K562 (cell line): ENCODE measurements around the gene NR0B2. TPM values are rescaled to one million over a fixed set of nuclear protein-coding genes. Genes with fewer than 3 reads are reported as not detected.

Experiments used
- CEBPG ChIP-seq, 3 experiments: fragments of 200-800 bp in 1 of 3; sonication (Bioruptor generic) in 1 of 3; sonication (generic) in 1 of 3; formaldehyde crosslinking in 1 of 3; IDR thresholded peaks in 2 of 3; conservative IDR thresholded peaks in 1 of 3; 2 replicates each; pipeline versions ENCODE4 v1.6.1 to v1.8.0; 2016 to 2022; ENCODE audit warnings: missing compliant biosample characterization in 2 of 3, missing genetic modification characterization in 2 of 3, mild to moderate bottlenecking in 1 of 3, missing genetic modification reagents in 1 of 3
- E2F6 ChIP-seq, 2 experiments: IDR thresholded peaks; 2 replicates each; pipeline ENCODE4 v1.6.1; 2011; ENCODE audit warnings: borderline replicate concordance in 1 of 2, control low read depth in 1 of 2, low read depth in 1 of 2, low read length in 1 of 2, mild to moderate bottlenecking in 1 of 2, mixed read lengths in 1 of 2, moderate library complexity in 1 of 2; ENCODE audit not compliant: insufficient read depth in 1 of 2, insufficient read length in 1 of 2, poor library complexity in 1 of 2, severe bottlenecking in 1 of 2; ENCODE audit errors: extremely low read depth in 1 of 2
- HDGF ChIP-seq: fragments of 450-650 bp; IDR thresholded peaks from 2 replicates; pipeline ENCODE4 v1.6.1; 2016
- MYC ChIP-seq, 2 experiments: fragments of 250-450 bp in 1 of 2; sonication (Bioruptor Pico) in 1 of 2; IDR thresholded peaks; 2 replicates each; pipeline versions ENCODE4 v1.5.1 to v1.6.1; 2012 to 2021; ENCODE audit warnings: low read depth in 2 of 2, borderline replicate concordance in 1 of 2, improper control_type of control experiment in 1 of 2, low read length in 1 of 2, mild to moderate bottlenecking in 1 of 2, moderate library complexity in 1 of 2
- NFE2L1 ChIP-seq: fragments of 450-650 bp; IDR thresholded peaks from 2 replicates; pipeline ENCODE4 v1.6.1; 2016; ENCODE audit warnings: missing genetic modification characterization, low read depth, mild to moderate bottlenecking, missing compliant biosample characterization, moderate library complexity, borderline replicate concordance
- NFXL1 ChIP-seq: fragments of 450-650 bp; formaldehyde crosslinking; IDR thresholded peaks from 2 replicates; pipeline ENCODE4 v1.4.0; 2021; ENCODE audit warnings: mild to moderate bottlenecking
- PBX2 ChIP-seq, 2 experiments: IDR thresholded peaks in 1 of 2; conservative IDR thresholded peaks in 1 of 2; 2 replicates each; pipeline ENCODE4 v1.6.1; 2016; ENCODE audit warnings: low read depth in 2 of 2, mild to moderate bottlenecking in 1 of 2, missing compliant biosample characterization in 1 of 2, missing genetic modification characterization in 1 of 2, moderate library complexity in 1 of 2
- PHTF2 ChIP-seq: fragments of 250-450 bp; sonication (Bioruptor Pico); IDR thresholded peaks from 2 replicates; pipeline ENCODE4 v1.5.0; 2021; ENCODE audit warnings: mild to moderate bottlenecking
- PTRF ChIP-seq: fragments of 450-650 bp; IDR thresholded peaks from 2 replicates; pipeline ENCODE4 v1.6.1; 2016; ENCODE audit warnings: mild to moderate bottlenecking, missing genetic modification characterization, missing compliant biosample characterization
- TAF7 ChIP-seq: fragments of 450-650 bp; IDR thresholded peaks from 2 replicates; pipeline ENCODE4 v1.6.1; 2016; ENCODE audit warnings: missing genetic modification characterization, missing compliant biosample characterization
- ZNF124 ChIP-seq: sonication (generic); formaldehyde crosslinking; IDR thresholded peaks from 2 replicates; pipeline ENCODE4 v1.8.1; 2022; ENCODE audit warnings: missing genetic modification reagents
- ZNF766 ChIP-seq: fragments of 200-800 bp; sonication (Bioruptor generic); conservative IDR thresholded peaks from 2 replicates; pipeline ENCODE4 v1.6.1; 2016; ENCODE audit warnings: missing genetic modification characterization, missing compliant biosample characterization
- ZZZ3 ChIP-seq: fragments of 450-650 bp; IDR thresholded peaks from 2 replicates; pipeline ENCODE4 v1.6.1; 2016; ENCODE audit warnings: antibody characterized with exemption, mild to moderate bottlenecking, moderate library complexity
- polyA plus RNA-seq, 8 experiments: library from polyadenylated mRNA; depleted of rRNA in 4 of 8; stranded (reverse) in 5 of 8; unstranded in 3 of 8; fragments of >200 nt; fragmentation: Nextera tagmentation in 2 of 8; fragmentation: Illumina TruSeq in 1 of 8; extraction: Ambion mirVana in 2 of 8; extraction: Trizol in 1 of 8; gene quantifications; 2 replicates each; pipeline versions ENCODE4 v1.2.1 to v1.2.3, GENCODE V29; 2011 to 2014; ENCODE audit warnings: inconsistent platforms in 1 of 8, missing spikeins in 1 of 8
- total RNA-seq, 7 experiments: library from RNA; depleted of rRNA in 6 of 7; stranded (reverse); fragments of >200 nt in 6 of 7; fragmentation: Illumina TruSeq in 2 of 7; extraction: Trizol in 2 of 7; gene quantifications; 2 replicates each; pipeline versions ENCODE4 v1.2.1 to v1.2.3, GENCODE V29; 2011 to 2021; ENCODE audit warnings: low replicate concordance in 1 of 7
- TF ChIP-seq, protein P1 (sequence below): fragments of 250-450 bp; sonication (Bioruptor Pico); IDR thresholded peaks from 2 replicates; pipeline ENCODE4 v1.5.0; 2021; ENCODE audit warnings: mild to moderate bottlenecking, moderate library complexity
- TF ChIP-seq, protein P2 (sequence below): sonication (generic); formaldehyde crosslinking; IDR thresholded peaks from 2 replicates; pipeline ENCODE4 v1.8.0; 2022; ENCODE audit warnings: mild to moderate bottlenecking, low read depth, missing genetic modification reagents

NR0B2 gene
- total and polyA plus RNA-seq, 9 of the 15 experiments (the other 6 are each of a cell fraction or from before 2014, with no cell fraction given) = not detected

DNA sequence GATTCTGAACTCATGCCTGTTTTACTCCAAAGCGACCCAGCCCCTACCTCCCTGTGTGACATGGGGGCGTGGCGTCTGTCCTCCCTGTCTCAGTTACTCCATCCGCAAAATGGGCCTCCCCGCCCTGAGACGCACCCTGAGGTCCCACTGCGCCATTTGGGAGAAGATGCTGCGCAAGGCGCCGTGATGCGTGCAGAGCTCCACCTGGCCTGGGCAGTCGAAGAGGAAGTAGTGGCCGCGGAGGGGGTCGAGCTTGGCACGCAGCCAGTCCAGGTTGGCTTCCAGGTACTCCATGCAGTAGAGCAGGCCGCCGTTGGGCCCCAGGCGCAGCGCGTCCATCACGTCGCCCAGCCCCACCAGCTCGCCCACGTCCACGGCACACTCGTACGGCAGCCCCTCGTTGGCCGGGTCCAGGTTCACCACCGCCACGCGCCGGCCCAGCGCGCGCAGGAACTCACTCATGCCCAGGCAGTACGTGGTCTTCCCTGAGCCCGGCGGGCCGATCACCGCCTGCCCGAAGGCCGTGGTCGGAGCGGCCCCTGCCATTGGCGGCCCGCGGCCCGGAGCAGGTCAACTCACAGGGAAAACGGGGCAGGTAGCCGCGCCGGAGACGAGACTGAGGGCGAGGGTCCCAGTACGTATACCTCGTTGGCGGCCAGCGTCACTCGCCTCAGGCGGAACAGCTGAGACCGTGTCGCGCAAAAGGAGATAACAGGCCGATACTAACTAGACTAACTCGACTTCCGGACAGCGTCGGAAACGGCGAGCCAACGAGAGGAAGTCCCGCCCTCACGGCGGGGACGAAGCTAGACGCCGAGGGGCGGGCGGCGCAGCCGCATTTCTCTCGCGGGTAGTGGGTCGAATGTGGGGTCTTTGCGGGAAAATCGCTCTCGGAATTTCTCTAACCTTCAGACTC lies 24.0 kb downstream of the NR0B2 start, which contains the start of gene GPN2 (continued):
- no peak for TF ChIP-seq NFE2L1 (tag)
- TF ChIP-seq PBX2 (CRISPR knock-in tag; IDR thresholded peaks at IDR 0.05; ENCODE audit: low read depth) = 0 out of 2 replicates have a peak, but pooled peaks have one; percentile 2
- TF ChIP-seq PBX2 (tag; conservative IDR thresholded peaks at IDR 0.05; ENCODE audit: low read depth) = no peak
- TF ChIP-seq MYC (IDR thresholded peaks at IDR 0.05; ENCODE audit: low read depth, low read length) = peak; percentile 67; the same call in 1 of the 2 replicates
- TF ChIP-seq MYC (CRISPR knock-in tag; IDR thresholded peaks at IDR 0.05; ENCODE audit: borderline replicate concordance, low read depth) = peak; percentile 64; the same call in 1 of the 2 replicates
- no peak for TF ChIP-seq CEBPG (CRISPR knock-in tag; IDR thresholded peaks at IDR 0.05)
- TF ChIP-seq CEBPG (tag; conservative IDR thresholded peaks at IDR 0.05 in 1 of 2, IDR thresholded peaks at IDR 0.05 in 1 of 2) = no peak
- TF ChIP-seq, protein P1, sequence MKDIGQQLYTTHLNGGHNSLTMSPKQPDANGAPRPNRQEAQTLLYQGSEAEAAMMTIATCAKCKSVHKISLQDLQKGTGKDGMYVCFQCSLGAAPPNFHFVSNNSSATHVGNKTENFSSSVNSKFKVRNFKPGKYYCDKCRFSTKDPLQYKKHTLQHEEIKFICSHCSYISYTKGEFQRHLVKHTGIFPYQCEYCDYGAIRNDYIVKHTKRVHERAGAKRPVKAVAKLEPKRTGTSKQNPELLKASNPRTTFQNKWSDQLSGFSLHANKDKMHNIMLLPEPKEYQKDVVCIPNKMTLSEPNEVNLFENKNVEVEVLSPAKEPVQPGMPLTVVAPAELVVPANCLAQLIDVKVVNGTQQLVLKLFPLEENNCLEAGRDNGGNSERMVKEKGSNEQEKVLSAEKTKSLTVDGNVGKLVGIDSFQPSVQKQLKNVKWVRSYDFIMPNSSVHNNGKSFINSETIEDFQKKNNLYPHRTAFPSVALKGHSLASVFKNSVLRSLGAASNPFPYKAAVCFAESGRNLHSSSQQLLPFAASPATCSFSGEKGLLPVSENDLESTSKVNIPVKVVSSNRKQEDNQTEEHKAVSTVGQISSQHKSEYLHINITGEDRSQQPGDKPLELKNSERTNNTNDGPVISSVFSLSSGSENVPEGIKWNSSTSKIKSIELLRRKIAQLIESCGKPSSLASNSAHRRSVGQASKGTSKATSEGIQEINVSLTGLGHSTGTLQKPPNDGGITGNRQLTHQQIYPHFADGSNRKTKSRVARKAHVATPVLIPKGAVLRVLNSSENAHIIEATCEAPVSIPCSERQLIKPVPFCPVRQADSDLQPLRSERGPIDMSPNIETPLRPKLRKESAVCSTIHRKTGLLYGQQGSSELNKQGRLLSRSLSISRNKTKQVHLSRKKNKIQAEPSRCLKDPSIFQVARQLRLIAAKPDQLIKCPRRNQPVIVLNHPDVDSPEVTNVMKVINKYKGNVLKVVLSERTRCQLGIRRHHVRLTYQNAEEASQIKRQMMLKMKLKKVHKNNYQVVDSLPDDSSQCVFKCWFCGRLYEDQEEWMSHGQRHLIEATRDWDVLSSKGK (CRISPR knock-in tag) = no peak
- TF ChIP-seq ZNF124 = no peak; the same call in 1 of the 2 replicates
- TF ChIP-seq, protein P2, sequence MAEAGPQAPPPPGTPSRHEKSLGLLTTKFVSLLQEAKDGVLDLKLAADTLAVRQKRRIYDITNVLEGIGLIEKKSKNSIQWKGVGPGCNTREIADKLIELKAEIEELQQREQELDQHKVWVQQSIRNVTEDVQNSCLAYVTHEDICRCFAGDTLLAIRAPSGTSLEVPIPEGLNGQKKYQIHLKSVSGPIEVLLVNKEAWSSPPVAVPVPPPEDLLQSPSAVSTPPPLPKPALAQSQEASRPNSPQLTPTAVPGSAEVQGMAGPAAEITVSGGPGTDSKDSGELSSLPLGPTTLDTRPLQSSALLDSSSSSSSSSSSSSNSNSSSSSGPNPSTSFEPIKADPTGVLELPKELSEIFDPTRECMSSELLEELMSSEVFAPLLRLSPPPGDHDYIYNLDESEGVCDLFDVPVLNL (CRISPR knock-in tag) = peak; percentile 46; the same call in 1 of the 2 replicates
- TF ChIP-seq TAF7 (tag) = 0 out of 2 replicates have a peak, but pooled peaks have one; percentile 13
- TF ChIP-seq ZZZ3 = no peak
- peak; percentile 40 to 78 for TF ChIP-seq E2F6 (IDR thresholded peaks at IDR 0.05; ENCODE audit: borderline replicate concordance in 1 of 2, extremely low read depth in 1 of 2, insufficient read depth in 1 of 2, insufficient read length in 1 of 2, low read depth in 1 of 2, low read length in 1 of 2, poor library complexity in 1 of 2, severe bottlenecking in 1 of 2)
- no peak for TF ChIP-seq PHTF2 (CRISPR knock-in tag)
- TF ChIP-seq ZNF766 (CRISPR knock-in tag) = no peak
- no peak for TF ChIP-seq NFXL1 (CRISPR knock-in tag)
- no peak for TF ChIP-seq HDGF
- no peak for TF ChIP-seq PTRF
